GM18498 (cell line): Measurements from ENCODE around the gene ARAP2.

ENCODE experiments used
- ATAC-seq: cut with Tn5 transposase; IDR thresholded peaks from one replicate; pipeline ENCODE4 v1.9.1; 2021; ENCODE audit warnings: mild to moderate bottlenecking, moderate library complexity; ENCODE audit not compliant: unreplicated experiment

ARAP2 gene

GRCh38 chr4:36260731-36261130 lies 16.4 kb upstream of the ARAP2 start:
- ATAC-seq: no peak

GRCh38 chr4:36256398-36256891 lies 12.1 kb upstream of the ARAP2 start:
- ATAC-seq: peak; percentile 51

GRCh38 chr4:36255577-36255976 lies 11.3 kb upstream of the ARAP2 start:
- ATAC-seq: peak; percentile 82

GRCh38 chr4:36254371-36254770 lies 10.1 kb upstream of the ARAP2 start:
- ATAC-seq: no peak

- no peak for ATAC-seq
These were observed 7.7 kb upstream of the ARAP2 start for GRCh38 chr4:36251983-36252382.

- no peak for ATAC-seq
These were observed 5.3 kb upstream of the ARAP2 start for GRCh38 chr4:36249610-36250009.

GRCh38 chr4:36243355-36244256 lies 708 bp downstream of the ARAP2 start:
- ATAC-seq: peak; percentile 36

- ATAC-seq: no peak
These were observed 1.5 kb downstream of the ARAP2 start for GRCh38 chr4:36242629-36243354.

- ATAC-seq: peak; percentile 49
These were observed 2.5 kb downstream of the ARAP2 start for GRCh38 chr4:36241771-36242170.

- ATAC-seq: no peak
These were observed 6.7 kb downstream of the ARAP2 start for GRCh38 chr4:36237366-36238313.

GRCh38 chr4:36236159-36236558 lies 8.2 kb downstream of the ARAP2 start:
- ATAC-seq: no peak

- ATAC-seq: no peak
These were observed 9.0 kb downstream of the ARAP2 start for GRCh38 chr4:36235306-36235705.

GRCh38 chr4:36233567-36234266 lies 10.6 kb downstream of the ARAP2 start:
- ATAC-seq: no peak

- ATAC-seq: no peak
These were observed 13.8 kb downstream of the ARAP2 start for GRCh38 chr4:36230534-36230933.

GRCh38 chr4:36227913-36228312 lies 16.4 kb downstream of the ARAP2 start:
- no peak for ATAC-seq

- no peak for ATAC-seq
These were observed 17.7 kb downstream of the ARAP2 start for GRCh38 chr4:36226430-36227227.

- ATAC-seq: no peak
These were observed 19.1 kb downstream of the ARAP2 start for GRCh38 chr4:36224972-36225903.

- no peak for ATAC-seq
These were observed 21.6 kb downstream of the ARAP2 start for GRCh38 chr4:36222702-36223101.
